GM12878 (cell line): Measurements from ENCODE around the gene CEP250. TPM values are rescaled to one million over a fixed set of nuclear protein-coding genes. Genes with fewer than 3 reads are reported as not detected.

Source experiments
- BCL11A ChIP-seq: IDR thresholded peaks from 2 replicates; pipeline ENCODE4 v1.6.1; 2011; ENCODE audit warnings: low read depth, low read length
- EZH2 ChIP-seq: IDR thresholded peaks from 2 replicates; pipeline ENCODE4 v1.6.1; 2012; ENCODE audit warnings: low read depth, mild to moderate bottlenecking, control low read depth, inconsistent platforms, low read length, borderline replicate concordance; ENCODE audit not compliant: control insufficient read depth
- MYB ChIP-seq: fragments of 150-350 bp; IDR thresholded peaks from 2 replicates; pipeline ENCODE4 v1.6.1; 2014; ENCODE audit warnings: mild to moderate bottlenecking, low read depth, low read length, borderline replicate concordance
- NFYB ChIP-seq: IDR thresholded peaks from 2 replicates; pipeline ENCODE4 v1.6.1; 2011; ENCODE audit warnings: low read depth, mild to moderate bottlenecking, low read length, improper control_type of control experiment, moderate library complexity; ENCODE audit not compliant: insufficient read depth
- POLR2AphosphoS5 ChIP-seq: IDR thresholded peaks from 2 replicates; pipeline ENCODE4 v1.6.1; 2011; ENCODE audit warnings: mild to moderate bottlenecking, low read length, inconsistent platforms
- RAD51 ChIP-seq: fragments of 450-650 bp; IDR thresholded peaks from 2 replicates; pipeline ENCODE4 v1.6.1; 2016; ENCODE audit warnings: moderate library complexity, mild to moderate bottlenecking, inconsistent platforms
- RFX5 ChIP-seq: IDR thresholded peaks from 2 replicates; pipeline ENCODE4 v1.6.1; 2011; ENCODE audit warnings: low read depth, low read length, improper control_type of control experiment
- SREBF1 ChIP-seq: IDR thresholded peaks from 2 replicates; pipeline ENCODE4 v1.6.1; 2012; ENCODE audit warnings: mild to moderate bottlenecking, low read length
- SUPT20H ChIP-seq: IDR thresholded peaks from 2 replicates; pipeline ENCODE4 v1.6.1; 2011; ENCODE audit warnings: low read depth, mild to moderate bottlenecking, low read length, moderate library complexity, borderline replicate concordance; ENCODE audit not compliant: control insufficient read depth
- YY1 ChIP-seq: IDR thresholded peaks from 2 replicates; pipeline ENCODE4 v1.6.1; 2011; ENCODE audit warnings: low read depth, mild to moderate bottlenecking, low read length
- polyA plus RNA-seq, 11 experiments: library from polyadenylated mRNA; depleted of rRNA in 4 of 11; unstranded in 6 of 11; stranded (reverse) in 5 of 11; fragments of >200 nt; fragmentation: Nextera tagmentation in 4 of 11; fragmentation: Illumina TruSeq in 1 of 11; extraction: Ambion mirVana in 4 of 11; extraction: Trizol in 1 of 11; gene quantifications; 1 replicate in 1 of 11; 2 replicates in 10 of 11; pipeline versions ENCODE4 v1.2.1 to v1.2.3, GENCODE V29; 2011 to 2016; ENCODE audit warnings: inconsistent platforms in 2 of 11, missing spikeins in 2 of 11, low read depth in 1 of 11
- total RNA-seq, 4 experiments: library from RNA; depleted of rRNA in 3 of 4; stranded (reverse); fragments of >200 nt in 3 of 4; fragmentation: Illumina TruSeq in 1 of 4; extraction: Trizol in 1 of 4; gene quantifications; 2 replicates each; pipeline versions ENCODE4 v1.2.1 to v1.2.3, GENCODE V29; 2013 to 2021
- TF ChIP-seq, protein P1 (sequence below): fragments of 450-650 bp; IDR thresholded peaks from 2 replicates; pipeline ENCODE4 v1.6.1; 2018; ENCODE audit warnings: borderline replicate concordance, mild to moderate bottlenecking; ENCODE audit not compliant: partially characterized antibody
- TF ChIP-seq, protein P2 (sequence below): fragments of 450-650 bp; IDR thresholded peaks from 2 replicates; pipeline ENCODE4 v1.6.1; 2016; ENCODE audit warnings: mild to moderate bottlenecking
- TF ChIP-seq, protein P3 (sequence below): fragments of 450-650 bp; IDR thresholded peaks from 2 replicates; pipeline ENCODE4 v1.6.1; 2018; ENCODE audit warnings: mild to moderate bottlenecking, low read depth, moderate library complexity; ENCODE audit not compliant: partially characterized antibody
- TF ChIP-seq, protein P4 (sequence below), 3 experiments: IDR thresholded peaks in 2 of 3; conservative IDR thresholded peaks in 1 of 3; 2 replicates each; pipeline ENCODE4 v1.5.1; 2011; ENCODE audit warnings: low read depth in 3 of 3, low read length in 3 of 3, mild to moderate bottlenecking in 3 of 3, control low read depth in 2 of 3, moderate library complexity in 2 of 3, inconsistent platforms in 1 of 3, mixed read lengths in 1 of 3; ENCODE audit not compliant: control insufficient read depth in 2 of 3, insufficient read depth in 1 of 3; ENCODE audit errors: extremely low read depth in 1 of 3
- TF ChIP-seq, protein P5 (sequence below): fragments of 450-650 bp; formaldehyde crosslinking; IDR thresholded peaks from 2 replicates; pipeline ENCODE4 v1.4.0; 2022; ENCODE audit warnings: mild to moderate bottlenecking, moderate library complexity
- TF ChIP-seq, protein P6 (sequence below): IDR thresholded peaks from 2 replicates; pipeline ENCODE4 v1.6.1; 2011; ENCODE audit warnings: mild to moderate bottlenecking, low read depth, low read length, moderate library complexity; ENCODE audit not compliant: insufficient replicate concordance

The CEP250 gene
- total and polyA plus RNA-seq, 10 of the 15 experiments (the other 5 are each of a cell fraction or from before 2014, with no cell fraction given) = 2.4 to 41.6 (median 25.7) TPM

DNA sequence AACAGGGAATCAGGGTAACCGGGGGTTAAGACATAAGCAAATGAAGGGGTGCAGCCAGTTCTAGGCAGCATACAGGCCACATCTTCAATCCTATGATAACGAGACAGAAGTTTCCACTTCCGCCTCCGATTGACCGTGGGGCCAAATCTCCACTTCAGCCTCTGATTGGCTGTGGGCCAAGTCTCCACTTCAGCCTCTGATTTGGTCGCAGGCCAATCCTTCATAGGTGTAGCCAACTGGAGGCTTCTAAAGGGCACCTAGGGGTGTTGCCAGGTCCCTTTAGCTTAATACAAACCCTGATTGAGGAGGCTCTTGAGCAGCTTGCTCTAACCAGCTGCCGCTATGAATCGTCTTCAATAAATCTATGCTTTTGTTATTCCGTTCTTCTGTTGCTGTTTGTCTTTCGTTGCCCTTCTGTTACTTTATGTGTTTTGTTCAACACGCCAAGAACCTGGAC is 84.4 kb downstream of the CEP250 start (continued):
- TF ChIP-seq RFX5 = peak; percentile 70
- no peak for TF ChIP-seq YY1
- TF ChIP-seq EZH2 = no peak
- TF ChIP-seq NFYB = peak; percentile 95
- TF ChIP-seq, protein P1, sequence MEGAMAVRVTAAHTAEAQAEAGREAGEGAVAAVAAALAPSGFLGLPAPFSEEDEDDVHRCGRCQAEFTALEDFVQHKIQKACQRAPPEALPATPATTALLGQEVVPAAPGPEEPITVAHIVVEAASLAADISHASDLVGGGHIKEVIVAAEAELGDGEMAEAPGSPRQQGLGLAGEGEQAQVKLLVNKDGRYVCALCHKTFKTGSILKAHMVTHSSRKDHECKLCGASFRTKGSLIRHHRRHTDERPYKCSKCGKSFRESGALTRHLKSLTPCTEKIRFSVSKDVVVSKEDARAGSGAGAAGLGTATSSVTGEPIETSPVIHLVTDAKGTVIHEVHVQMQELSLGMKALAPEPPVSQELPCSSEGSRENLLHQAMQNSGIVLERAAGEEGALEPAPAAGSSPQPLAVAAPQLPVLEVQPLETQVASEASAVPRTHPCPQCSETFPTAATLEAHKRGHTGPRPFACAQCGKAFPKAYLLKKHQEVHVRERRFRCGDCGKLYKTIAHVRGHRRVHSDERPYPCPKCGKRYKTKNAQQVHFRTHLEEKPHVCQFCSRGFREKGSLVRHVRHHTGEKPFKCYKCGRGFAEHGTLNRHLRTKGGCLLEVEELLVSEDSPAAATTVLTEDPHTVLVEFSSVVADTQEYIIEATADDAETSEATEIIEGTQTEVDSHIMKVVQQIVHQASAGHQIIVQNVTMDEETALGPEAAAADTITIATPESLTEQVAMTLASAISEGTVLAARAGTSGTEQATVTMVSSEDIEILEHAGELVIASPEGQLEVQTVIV = peak; percentile 19
- TF ChIP-seq SREBF1 = no peak
- TF ChIP-seq, protein P2, sequence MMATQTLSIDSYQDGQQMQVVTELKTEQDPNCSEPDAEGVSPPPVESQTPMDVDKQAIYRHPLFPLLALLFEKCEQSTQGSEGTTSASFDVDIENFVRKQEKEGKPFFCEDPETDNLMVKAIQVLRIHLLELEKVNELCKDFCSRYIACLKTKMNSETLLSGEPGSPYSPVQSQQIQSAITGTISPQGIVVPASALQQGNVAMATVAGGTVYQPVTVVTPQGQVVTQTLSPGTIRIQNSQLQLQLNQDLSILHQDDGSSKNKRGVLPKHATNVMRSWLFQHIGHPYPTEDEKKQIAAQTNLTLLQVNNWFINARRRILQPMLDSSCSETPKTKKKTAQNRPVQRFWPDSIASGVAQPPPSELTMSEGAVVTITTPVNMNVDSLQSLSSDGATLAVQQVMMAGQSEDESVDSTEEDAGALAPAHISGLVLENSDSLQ = peak; percentile 98
- TF ChIP-seq, protein P3, sequence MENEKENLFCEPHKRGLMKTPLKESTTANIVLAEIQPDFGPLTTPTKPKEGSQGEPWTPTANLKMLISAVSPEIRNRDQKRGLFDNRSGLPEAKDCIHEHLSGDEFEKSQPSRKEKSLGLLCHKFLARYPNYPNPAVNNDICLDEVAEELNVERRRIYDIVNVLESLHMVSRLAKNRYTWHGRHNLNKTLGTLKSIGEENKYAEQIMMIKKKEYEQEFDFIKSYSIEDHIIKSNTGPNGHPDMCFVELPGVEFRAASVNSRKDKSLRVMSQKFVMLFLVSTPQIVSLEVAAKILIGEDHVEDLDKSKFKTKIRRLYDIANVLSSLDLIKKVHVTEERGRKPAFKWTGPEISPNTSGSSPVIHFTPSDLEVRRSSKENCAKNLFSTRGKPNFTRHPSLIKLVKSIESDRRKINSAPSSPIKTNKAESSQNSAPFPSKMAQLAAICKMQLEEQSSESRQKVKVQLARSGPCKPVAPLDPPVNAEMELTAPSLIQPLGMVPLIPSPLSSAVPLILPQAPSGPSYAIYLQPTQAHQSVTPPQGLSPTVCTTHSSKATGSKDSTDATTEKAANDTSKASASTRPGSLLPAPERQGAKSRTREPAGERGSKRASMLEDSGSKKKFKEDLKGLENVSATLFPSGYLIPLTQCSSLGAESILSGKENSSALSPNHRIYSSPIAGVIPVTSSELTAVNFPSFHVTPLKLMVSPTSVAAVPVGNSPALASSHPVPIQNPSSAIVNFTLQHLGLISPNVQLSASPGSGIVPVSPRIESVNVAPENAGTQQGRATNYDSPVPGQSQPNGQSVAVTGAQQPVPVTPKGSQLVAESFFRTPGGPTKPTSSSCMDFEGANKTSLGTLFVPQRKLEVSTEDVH = no peak
- TF ChIP-seq SUPT20H = no peak
- no peak for TF ChIP-seq BCL11A
- TF ChIP-seq, protein P4, sequence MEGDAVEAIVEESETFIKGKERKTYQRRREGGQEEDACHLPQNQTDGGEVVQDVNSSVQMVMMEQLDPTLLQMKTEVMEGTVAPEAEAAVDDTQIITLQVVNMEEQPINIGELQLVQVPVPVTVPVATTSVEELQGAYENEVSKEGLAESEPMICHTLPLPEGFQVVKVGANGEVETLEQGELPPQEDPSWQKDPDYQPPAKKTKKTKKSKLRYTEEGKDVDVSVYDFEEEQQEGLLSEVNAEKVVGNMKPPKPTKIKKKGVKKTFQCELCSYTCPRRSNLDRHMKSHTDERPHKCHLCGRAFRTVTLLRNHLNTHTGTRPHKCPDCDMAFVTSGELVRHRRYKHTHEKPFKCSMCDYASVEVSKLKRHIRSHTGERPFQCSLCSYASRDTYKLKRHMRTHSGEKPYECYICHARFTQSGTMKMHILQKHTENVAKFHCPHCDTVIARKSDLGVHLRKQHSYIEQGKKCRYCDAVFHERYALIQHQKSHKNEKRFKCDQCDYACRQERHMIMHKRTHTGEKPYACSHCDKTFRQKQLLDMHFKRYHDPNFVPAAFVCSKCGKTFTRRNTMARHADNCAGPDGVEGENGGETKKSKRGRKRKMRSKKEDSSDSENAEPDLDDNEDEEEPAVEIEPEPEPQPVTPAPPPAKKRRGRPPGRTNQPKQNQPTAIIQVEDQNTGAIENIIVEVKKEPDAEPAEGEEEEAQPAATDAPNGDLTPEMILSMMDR (IDR thresholded peaks at IDR 0.05 in 2 of 3, conservative IDR thresholded peaks at IDR 0.05 in 1 of 3; ENCODE audit: control insufficient read depth in 2 of 3, extremely low read depth in 1 of 3, insufficient read depth in 1 of 3, low read depth in 3 of 3, low read length in 3 of 3) = no peak
- TF ChIP-seq POLR2AphosphoS5 = peak; percentile 49; the same call in 1 of the 2 replicates
- TF ChIP-seq RAD51 = peak; percentile 69
- TF ChIP-seq, protein P5, sequence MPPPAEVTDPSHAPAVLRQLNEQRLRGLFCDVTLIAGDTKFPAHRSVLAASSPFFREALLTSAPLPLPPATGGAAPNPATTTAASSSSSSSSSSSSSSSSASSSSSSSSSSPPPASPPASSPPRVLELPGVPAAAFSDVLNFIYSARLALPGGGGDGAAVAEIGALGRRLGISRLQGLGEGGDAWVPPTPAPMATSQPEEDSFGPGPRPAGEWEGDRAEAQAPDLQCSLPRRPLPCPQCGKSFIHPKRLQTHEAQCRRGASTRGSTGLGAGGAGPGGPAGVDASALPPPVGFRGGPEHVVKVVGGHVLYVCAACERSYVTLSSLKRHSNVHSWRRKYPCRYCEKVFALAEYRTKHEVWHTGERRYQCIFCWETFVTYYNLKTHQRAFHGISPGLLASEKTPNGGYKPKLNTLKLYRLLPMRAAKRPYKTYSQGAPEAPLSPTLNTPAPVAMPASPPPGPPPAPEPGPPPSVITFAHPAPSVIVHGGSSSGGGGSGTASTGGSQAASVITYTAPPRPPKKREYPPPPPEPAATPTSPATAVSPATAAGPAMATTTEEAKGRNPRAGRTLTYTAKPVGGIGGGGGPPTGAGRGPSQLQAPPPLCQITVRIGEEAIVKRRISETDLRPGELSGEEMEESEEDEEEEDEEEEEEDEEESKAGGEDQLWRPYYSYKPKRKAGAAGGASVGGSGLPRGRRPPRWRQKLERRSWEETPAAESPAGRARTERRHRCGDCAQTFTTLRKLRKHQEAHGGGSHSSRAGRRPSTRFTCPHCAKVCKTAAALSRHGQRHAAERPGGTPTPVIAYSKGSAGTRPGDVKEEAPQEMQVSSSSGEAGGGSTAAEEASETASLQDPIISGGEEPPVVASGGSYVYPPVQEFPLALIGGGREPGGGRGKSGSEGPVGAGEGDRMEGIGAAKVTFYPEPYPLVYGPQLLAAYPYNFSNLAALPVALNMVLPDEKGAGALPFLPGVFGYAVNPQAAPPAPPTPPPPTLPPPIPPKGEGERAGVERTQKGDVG (CRISPR knock-in tag) = no peak
- no peak for TF ChIP-seq MYB
- TF ChIP-seq, protein P6, sequence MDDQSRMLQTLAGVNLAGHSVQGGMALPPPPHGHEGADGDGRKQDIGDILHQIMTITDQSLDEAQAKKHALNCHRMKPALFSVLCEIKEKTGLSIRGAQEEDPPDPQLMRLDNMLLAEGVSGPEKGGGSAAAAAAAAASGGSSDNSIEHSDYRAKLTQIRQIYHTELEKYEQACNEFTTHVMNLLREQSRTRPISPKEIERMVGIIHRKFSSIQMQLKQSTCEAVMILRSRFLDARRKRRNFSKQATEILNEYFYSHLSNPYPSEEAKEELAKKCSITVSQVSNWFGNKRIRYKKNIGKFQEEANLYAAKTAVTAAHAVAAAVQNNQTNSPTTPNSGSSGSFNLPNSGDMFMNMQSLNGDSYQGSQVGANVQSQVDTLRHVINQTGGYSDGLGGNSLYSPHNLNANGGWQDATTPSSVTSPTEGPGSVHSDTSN = peak; percentile 95
